SJCRH30 (cell line): Measurements from ENCODE around the gene CAMTA2. TPM values are rescaled to one million over a fixed set of nuclear protein-coding genes. Genes with fewer than 3 reads are reported as not detected.
"Not testable (repeated sequence)": the region's sequence is repeated elsewhere in the genome, so short reads cannot be mapped to it uniquely, and the experiment has no call there.

Source experiments
- DNase-seq, 2 experiments: peaks; one replicate each; pipeline ENCODE4 v3.0.0-alpha.2; 2015 to 2020
- H3K27ac ChIP-seq: fragments of 250-450 bp; sonication (Bioruptor Pico); 2 replicates; pipeline ENCODE4 v1.5.1; 2020; ENCODE audit warnings: mild to moderate bottlenecking, moderate library complexity
- H3K27me3 ChIP-seq: fragments of 250-450 bp; sonication (Bioruptor Pico); 2 replicates; pipeline ENCODE4 v1.5.1; 2020; ENCODE audit warnings: mild to moderate bottlenecking, moderate library complexity
- H3K36me3 ChIP-seq: fragments of 250-450 bp; sonication (Bioruptor Pico); 2 replicates; pipeline ENCODE4 v1.5.1; 2020; ENCODE audit warnings: mild to moderate bottlenecking, moderate library complexity
- H3K4me1 ChIP-seq: fragments of 250-450 bp; sonication (Bioruptor Pico); 2 replicates; pipeline ENCODE4 v1.5.1; 2020; ENCODE audit warnings: mild to moderate bottlenecking, moderate library complexity
- H3K4me3 ChIP-seq: fragments of 250-450 bp; sonication (Bioruptor Pico); 2 replicates; pipeline ENCODE4 v1.5.1; 2020; ENCODE audit warnings: mild to moderate bottlenecking, moderate library complexity
- H3K9me3 ChIP-seq: fragments of 250-450 bp; sonication (Bioruptor Pico); replicated peaks from 2 replicates; pipeline ENCODE4 v1.5.1; 2020; ENCODE audit warnings: mild to moderate bottlenecking, moderate library complexity
- total RNA-seq: library from RNA; depleted of rRNA; stranded (reverse); fragments of >200 nt; shearing (Covaris generic); gene quantifications from 2 replicates; pipeline ENCODE4 v1.2.3, GENCODE V29; 2014; rRNA removed

CAMTA2 gene
- total RNA-seq: 3.7 and 3.9 TPM in 2 replicates

DNA sequence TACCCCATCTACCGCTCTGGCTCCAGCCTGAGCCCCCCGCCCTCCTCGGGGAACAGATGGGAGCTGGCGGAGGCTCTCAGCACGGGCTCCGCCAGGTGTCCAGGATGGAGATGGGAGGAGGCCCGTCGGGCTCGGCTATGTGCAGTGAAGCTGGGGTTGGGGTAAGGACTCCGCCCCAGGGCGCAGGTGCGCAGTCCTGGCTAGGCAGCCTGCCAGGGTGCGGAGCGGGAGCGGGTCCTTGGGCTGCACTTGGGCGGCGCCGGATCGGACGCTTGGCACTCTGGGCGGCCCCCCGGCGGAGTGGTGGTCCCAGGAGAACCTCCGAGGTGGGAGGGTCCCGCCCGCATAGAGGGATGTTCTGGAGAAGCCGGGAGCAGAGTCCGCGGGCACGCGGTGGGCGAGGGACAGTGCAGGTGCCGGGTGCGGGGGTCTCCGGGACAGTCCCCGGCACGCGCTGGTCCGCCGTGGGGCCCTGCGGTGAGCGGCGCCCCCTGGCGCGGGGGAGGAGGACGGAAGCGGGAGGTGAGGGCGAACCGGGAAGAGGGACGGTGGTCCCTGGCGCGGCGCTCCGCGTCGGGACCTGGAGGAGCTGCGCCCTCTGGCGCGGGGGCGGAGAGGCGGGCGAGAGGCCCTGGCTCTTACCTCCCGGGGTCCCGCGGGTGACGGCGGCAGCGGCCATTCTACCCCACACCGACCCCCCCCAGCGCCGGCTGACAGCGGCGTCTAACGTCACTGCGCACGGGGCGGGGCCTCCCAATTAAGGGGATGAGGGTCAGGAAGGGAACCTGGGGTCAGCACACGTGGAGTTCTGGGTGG lies at the start of gene CAMTA2:
Gene CAMTA2, minus strand, starts transcription at position 725 of the 816 bp plus-strand sequence. CDS start 1,453 bp downstream, outside the sequence.
- Histone ChIP-seq H3K36me3 (no peaks in the 10 kb centered on the region), H3K27me3 (no peaks in the 10 kb centered on the region), H3K9me3 (no peaks in the 10 kb centered on the region), H3K4me3 (peak within 1 kb of the TSS; percentile 84), H3K27ac (peak within 1 kb of the TSS; percentile 21), H3K4me1 (no peaks in the 10 kb centered on the region; the same call in 1 of the 2 replicates)
- DNase-seq: peak; percentile 81 to 85

DNA sequence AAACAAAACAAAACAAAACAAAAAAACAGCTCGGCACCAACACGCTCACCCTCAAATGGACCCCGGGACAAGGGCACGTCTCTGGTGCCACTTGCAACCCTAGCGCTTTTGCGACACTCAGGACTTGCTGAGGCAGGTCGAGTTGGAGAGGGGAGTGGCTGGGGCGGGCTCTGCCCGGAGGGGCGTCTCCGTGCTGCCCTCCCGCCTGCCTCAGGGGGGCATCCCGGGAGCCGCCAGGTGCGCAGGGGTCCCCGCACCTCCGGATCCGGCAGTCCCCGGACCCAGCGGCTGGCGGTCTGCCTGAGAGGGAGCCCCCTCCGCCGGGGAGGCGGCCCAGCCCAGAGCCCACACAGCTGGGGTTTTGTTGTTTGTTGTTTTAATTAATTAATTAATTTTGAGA lies 47.8 kb upstream of the CAMTA2 start, which contains the start of gene SLC52A1:
Gene SLC52A1, minus strand, starts transcription at position 112 of the 400 bp plus-strand sequence. CDS start 820 bp downstream, outside the sequence.
- no peaks in the 10 kb centered on the region for H3K9me3 ChIP-seq
- no peaks in the 10 kb centered on the region for H3K4me1 ChIP-seq
- no peaks in the 10 kb centered on the region for H3K36me3 ChIP-seq
- H3K4me3 ChIP-seq: no peak within 1 kb of the TSS
- H3K27me3 ChIP-seq: no peaks in the 10 kb centered on the region
- no peak for DNase-seq
- H3K27ac ChIP-seq: no peak within 1 kb of the TSS

GRCh38 chr17:5034651-5035050 lies 47.2 kb upstream of the CAMTA2 start:
- no peak overlapping the region for H3K27ac ChIP-seq
- H3K4me1 ChIP-seq: no peaks in the 10 kb centered on the region
- H3K9me3 ChIP-seq: no peaks in the 10 kb centered on the region
- DNase-seq: no peak
- H3K27me3 ChIP-seq: no peaks in the 10 kb centered on the region
- H3K36me3 ChIP-seq: no peaks in the 10 kb centered on the region
- no peak overlapping the region for H3K4me3 ChIP-seq

DNA sequence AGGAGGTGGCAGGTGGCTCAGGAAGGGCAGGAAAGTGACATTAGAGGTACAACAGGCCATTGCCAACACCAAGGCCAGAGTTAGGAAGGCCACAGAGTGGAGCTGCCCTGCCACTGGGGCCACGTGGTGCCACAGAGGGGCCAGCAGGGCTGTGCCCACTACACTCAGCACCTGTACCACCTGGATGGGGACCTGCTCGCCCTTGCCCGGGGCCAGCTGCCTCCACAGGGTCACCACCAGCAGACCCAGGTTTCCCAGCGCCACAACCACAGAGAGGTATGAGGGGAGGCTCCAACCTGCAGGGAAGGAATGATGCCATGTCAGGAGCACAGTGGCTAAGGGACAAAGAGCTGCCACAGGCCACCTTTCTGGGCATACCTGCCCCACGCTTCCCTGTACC lies 46.6 kb upstream of the CAMTA2 start:
- H3K4me3 ChIP-seq: no peak overlapping the region
- H3K36me3 ChIP-seq: no peaks in the 10 kb centered on the region
- no peaks in the 10 kb centered on the region for H3K4me1 ChIP-seq
- H3K27ac ChIP-seq: no peak overlapping the region
- no peaks in the 10 kb centered on the region for H3K27me3 ChIP-seq
- DNase-seq: no peak
- no peaks in the 10 kb centered on the region for H3K9me3 ChIP-seq

- no peaks in the 10 kb centered on the region for H3K36me3 ChIP-seq
- no peaks in the 10 kb centered on the region for H3K9me3 ChIP-seq
- no peaks in the 10 kb centered on the region for H3K27me3 ChIP-seq
- no peak for DNase-seq
- no peak overlapping the region for H3K27ac ChIP-seq
- H3K4me1 ChIP-seq: no peaks in the 10 kb centered on the region
- H3K4me3 ChIP-seq: no peak overlapping the region
These were observed 46.0 kb upstream of the CAMTA2 start for GRCh38 chr17:5033352-5034015.

DNA sequence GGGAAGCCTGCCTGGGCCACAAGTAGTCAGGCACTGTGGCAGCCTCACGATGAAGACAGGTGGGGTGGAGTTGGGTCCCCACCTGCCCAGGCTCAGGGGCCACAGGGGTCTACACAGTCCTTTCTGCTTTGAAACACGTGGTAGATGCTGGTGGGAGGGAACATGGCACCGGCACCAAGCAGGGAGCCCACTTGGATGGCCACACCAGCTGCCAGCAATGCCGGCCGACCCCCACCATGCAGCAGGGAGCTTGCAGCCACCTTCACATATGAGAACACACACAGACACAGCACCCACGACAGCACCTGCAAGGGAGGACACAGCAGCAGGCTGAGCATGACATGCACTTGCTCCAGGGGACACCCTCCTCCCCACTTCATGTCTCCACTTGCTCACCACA lies 45.4 kb upstream of the CAMTA2 start:
- no peaks in the 10 kb centered on the region for H3K9me3 ChIP-seq
- no peaks in the 10 kb centered on the region for H3K36me3 ChIP-seq
- H3K27ac ChIP-seq: no peak overlapping the region
- H3K4me3 ChIP-seq: no peak overlapping the region
- H3K4me1 ChIP-seq: no peaks in the 10 kb centered on the region
- no peaks in the 10 kb centered on the region for H3K27me3 ChIP-seq
- DNase-seq: no peak

- Histone ChIP-seq H3K9me3 (no peaks in the 10 kb centered on the region), H3K4me1 (no peaks in the 10 kb centered on the region), H3K4me3 (peak overlapping the region; percentile 52), H3K27me3 (no peaks in the 10 kb centered on the region), H3K27ac (no peak overlapping the region), H3K36me3 (no peaks in the 10 kb centered on the region)
- peak; percentile 77 to 85 for DNase-seq
These were observed 44.0 kb upstream of the CAMTA2 start for GRCh38 chr17:5031365-5032082.

DNA sequence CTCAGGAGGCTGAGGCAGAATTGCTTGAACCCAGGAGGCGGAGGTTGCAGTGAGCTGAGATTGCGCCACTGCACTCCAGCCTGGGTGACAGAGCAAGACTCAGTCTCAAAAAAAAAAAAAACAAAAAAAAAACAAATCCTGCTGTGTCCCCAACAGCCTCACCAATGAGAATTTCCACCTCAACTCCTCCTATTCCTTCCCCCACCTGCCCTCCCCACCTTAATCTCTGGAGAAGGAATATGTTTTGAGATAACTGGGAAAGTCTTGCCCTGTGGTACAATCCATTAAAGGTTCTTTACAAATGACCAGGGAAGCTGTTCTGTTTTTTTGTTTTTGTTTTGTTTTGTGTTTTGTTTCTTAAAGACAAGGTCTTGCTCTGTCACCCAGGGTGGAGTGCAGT lies 42.7 kb upstream of the CAMTA2 start:
- H3K36me3 ChIP-seq, DNase-seq, H3K9me3 ChIP-seq: not testable (repeated sequence)

GRCh38 chr17:5027916-5028315 lies 40.4 kb upstream of the CAMTA2 start:
- no peaks in the 10 kb centered on the region for H3K27me3 ChIP-seq
- no peaks in the 10 kb centered on the region for H3K36me3 ChIP-seq
- no peaks in the 10 kb centered on the region for H3K9me3 ChIP-seq
- H3K4me3 ChIP-seq: no peak overlapping the region
- H3K4me1 ChIP-seq: no peaks in the 10 kb centered on the region
- H3K27ac ChIP-seq: no peak overlapping the region
- no peak for DNase-seq

More for the DNA sequence above, 42.7 kb upstream of the CAMTA2 start:
- not testable (repeated sequence) for H3K27me3 ChIP-seq, H3K27ac ChIP-seq, H3K4me3 ChIP-seq, H3K4me1 ChIP-seq

GRCh38 chr17:5027299-5027698 lies 39.8 kb upstream of the CAMTA2 start:
- H3K4me1 ChIP-seq: no peaks in the 10 kb centered on the region
- DNase-seq: no peak
- peaks cover 3% of the 10 kb centered on the region; the same call in 1 of the 2 replicates for H3K36me3 ChIP-seq
- H3K4me3 ChIP-seq: no peak overlapping the region
- H3K27ac ChIP-seq: no peak overlapping the region
- no peaks in the 10 kb centered on the region for H3K9me3 ChIP-seq
- H3K27me3 ChIP-seq: no peaks in the 10 kb centered on the region

- Histone ChIP-seq H3K9me3 (no peaks in the 10 kb centered on the region), H3K36me3 (peaks cover 3% of the 10 kb centered on the region; the same call in 1 of the 2 replicates), H3K27ac (no peak overlapping the region), H3K4me3 (no peak overlapping the region), H3K27me3 (no peaks in the 10 kb centered on the region), H3K4me1 (no peaks in the 10 kb centered on the region)
- DNase-seq: no peak
These were observed 37.1 kb upstream of the CAMTA2 start for GRCh38 chr17:5024604-5025003.

DNA sequence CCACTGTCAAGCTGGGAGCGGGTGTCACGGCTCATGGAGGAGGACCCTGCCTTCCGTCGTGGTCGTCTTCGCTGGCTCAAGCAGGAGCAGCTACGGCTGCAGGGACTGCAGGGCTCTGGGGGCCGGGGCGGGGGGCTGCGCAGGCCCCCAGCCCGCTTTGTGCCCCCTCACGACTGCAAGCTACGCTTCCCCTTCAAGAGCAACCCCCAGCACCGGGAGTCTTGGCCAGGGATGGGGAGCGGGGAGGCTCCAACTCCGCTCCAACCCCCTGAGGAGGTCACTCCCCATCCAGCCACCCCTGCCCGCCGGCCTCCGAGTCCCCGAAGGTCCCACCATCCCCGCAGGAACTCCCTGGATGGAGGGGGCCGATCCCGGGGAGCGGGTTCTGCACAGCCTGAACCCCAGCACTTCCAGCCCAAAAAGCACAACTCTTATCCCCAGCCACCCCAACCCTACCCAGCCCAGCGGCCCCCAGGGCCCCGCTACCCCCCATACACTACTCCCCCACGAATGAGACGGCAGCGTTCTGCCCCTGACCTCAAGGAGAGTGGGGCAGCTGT lies 36.2 kb upstream of the CAMTA2 start:
- H3K36me3 ChIP-seq: peaks cover 3% of the 10 kb centered on the region; the same call in 1 of the 2 replicates
- no peaks in the 10 kb centered on the region for H3K4me1 ChIP-seq
- DNase-seq: no peak
- no peak overlapping the region for H3K27ac ChIP-seq
- no peaks in the 10 kb centered on the region for H3K27me3 ChIP-seq
- H3K9me3 ChIP-seq: no peaks in the 10 kb centered on the region
- no peak overlapping the region for H3K4me3 ChIP-seq

DNA sequence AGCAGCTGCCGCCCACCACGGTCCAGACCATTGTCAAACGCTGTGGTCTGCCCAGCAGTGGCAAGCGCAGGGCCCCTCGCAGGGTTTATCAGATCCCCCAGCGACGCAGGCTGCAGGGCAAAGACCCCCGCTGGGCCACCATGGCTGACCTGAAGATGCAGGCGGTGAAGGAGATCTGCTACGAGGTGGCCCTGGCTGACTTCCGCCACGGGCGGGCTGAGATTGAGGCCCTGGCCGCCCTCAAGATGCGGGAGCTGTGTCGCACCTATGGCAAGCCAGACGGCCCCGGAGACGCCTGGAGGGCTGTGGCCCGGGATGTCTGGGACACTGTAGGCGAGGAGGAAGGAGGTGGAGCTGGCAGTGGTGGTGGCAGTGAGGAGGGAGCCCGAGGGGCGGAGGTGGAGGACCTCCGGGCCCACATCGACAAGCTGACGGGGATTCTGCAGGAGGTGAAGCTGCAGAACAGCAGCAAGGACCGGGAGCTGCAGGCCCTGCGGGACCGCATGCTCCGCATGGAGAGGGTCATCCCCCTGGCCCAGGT lies 34.8 kb upstream of the CAMTA2 start:
- Histone ChIP-seq H3K4me3 (no peak overlapping the region), H3K9me3 (no peaks in the 10 kb centered on the region), H3K36me3 (peaks cover 3% of the 10 kb centered on the region; the same call in 1 of the 2 replicates), H3K27me3 (no peaks in the 10 kb centered on the region), H3K27ac (no peak overlapping the region), H3K4me1 (no peaks in the 10 kb centered on the region)
- DNase-seq: no peak

GRCh38 chr17:5020502-5021023 lies 33.1 kb upstream of the CAMTA2 start:
- Histone ChIP-seq H3K36me3 (peaks cover 3% of the 10 kb centered on the region; the same call in 1 of the 2 replicates), H3K9me3 (no peaks in the 10 kb centered on the region), H3K27me3 (no peaks in the 10 kb centered on the region), H3K27ac (no peak overlapping the region), H3K4me1 (no peaks in the 10 kb centered on the region), H3K4me3 (no peak overlapping the region)
- no peak for DNase-seq
